Measurements from ENCODE around the gene SKP2. TPM values are rescaled to one million over a fixed set of nuclear protein-coding genes. Genes with fewer than 3 reads are reported as not detected.

The SKP2 gene
- total and polyA plus RNA-seq, 2 donors (not counting 3 experiments of a cell fraction or from before 2014, with no cell fraction given) = 12.5 to 40.9 TPM

- Histone ChIP-seq H3K27ac (ENCODE audit: insufficient read depth, low read depth, low read length) (no peak overlapping the region), H3K9ac (replicated peaks; ENCODE audit: extremely low read depth, insufficient read depth, low read length) (no peak overlapping the region), H3K79me2 (ENCODE audit: control insufficient read depth, insufficient read depth, low read length) (peaks cover 10% of the 10 kb centered on the region), H3K36me3 (ENCODE audit: control insufficient read depth in 2 of 2, extremely low read depth in 1 of 2, insufficient read depth in 2 of 2, low read length in 2 of 2) (peaks cover 7 to 13% of the 10 kb centered on the region in 2 experiments), H3K9me3 (replicated peaks; ENCODE audit: control insufficient read depth, insufficient read depth, low read length) (no peaks in the 10 kb centered on the region), H3K4me3 (replicated peaks in 1 of 3; ENCODE audit: insufficient read depth in 1 of 3, low read depth in 1 of 3, low read length in 3 of 3) (no peak overlapping the region), H3K9me1 (replicated peaks; ENCODE audit: control insufficient read depth, extremely low read depth, insufficient read depth, low read length) (no peaks in the 10 kb centered on the region), H3K4me1 (ENCODE audit: control insufficient read depth, extremely low read depth, insufficient read depth, low read length) (peaks cover 2% of the 10 kb centered on the region), H3K27me3 (ENCODE audit: control insufficient read depth in 2 of 2, insufficient read depth in 2 of 2, low read length in 2 of 2) (no peaks in the 10 kb centered on the region), H4K20me1 (replicated peaks; ENCODE audit: control insufficient read depth, extremely low read depth, insufficient read depth, low read length) (no peaks in the 10 kb centered on the region), H3K4me2 (ENCODE audit: insufficient read depth, low read length) (no peak overlapping the region), H2AFZ (ENCODE audit: low read depth, low read length) (no peak overlapping the region)
- FAIRE-seq (no peak), DNase-seq (ENCODE audit: low read depth, low spot score) (no peak)
- CTCF ChIA-PET = interaction anchor here (0.9 to 3.4 kb wide), 4 partner anchors 9 to 82 kb away, joined by 3 to 8 read pairs (median 4); no protein-coding TSS in a partner anchor
- no TSS peak for BruUV-seq (replicated peaks)
- TF ChIP-seq POLR2AphosphoS5 (IDR thresholded peaks at IDR 0.05; ENCODE audit: insufficient read depth, low read depth, low read length) = no peak
- TF ChIP-seq EZH2 (IDR thresholded peaks at IDR 0.05; ENCODE audit: borderline replicate concordance, low read depth, low read length, severe bottlenecking) = no peak
- no peak for TF ChIP-seq FOS (IDR thresholded peaks at IDR 0.05; ENCODE audit: borderline replicate concordance, insufficient read depth, low read length)
- no peak for TF ChIP-seq GATA2 (IDR thresholded peaks at IDR 0.05; ENCODE audit: insufficient read depth, insufficient read length, low read depth, low read length)
- TF ChIP-seq, protein P1, sequence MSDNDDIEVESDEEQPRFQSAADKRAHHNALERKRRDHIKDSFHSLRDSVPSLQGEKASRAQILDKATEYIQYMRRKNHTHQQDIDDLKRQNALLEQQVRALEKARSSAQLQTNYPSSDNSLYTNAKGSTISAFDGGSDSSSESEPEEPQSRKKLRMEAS (IDR thresholded peaks at IDR 0.05; ENCODE audit: insufficient read depth, insufficient read length) = no peak
- TF ChIP-seq JUN (IDR thresholded peaks at IDR 0.05; ENCODE audit: borderline replicate concordance, insufficient read depth, insufficient read length, low read depth) = no peak
- TF ChIP-seq POLR2A (IDR thresholded peaks at IDR 0.05; ENCODE audit: low read depth, low read length) = no peak
- TF ChIP-seq MYC (IDR thresholded peaks at IDR 0.05; ENCODE audit: low read depth, low read length) = no peak
- no peak for TF ChIP-seq CTCF (IDR thresholded peaks at IDR 0.05; ENCODE audit: extremely low read depth in 1 of 2, insufficient read depth in 1 of 2, low read depth in 1 of 2, low read length in 2 of 2)
- POLR2A ChIA-PET = no interaction called here
- dilution Hi-C loops (cut with MboI; ENCODE audit: extremely low pct_ligation_motif_present, low sequenced_read_pairs) (no loop called here), intact Hi-C loops (cut with micrococcal nuclease) (no loop called here)
Observed at GRCh38 chr5:36161361-36161760, 9.4 kb downstream of the SKP2 start.

All from endothelial cell of umbilical vein (primary cell).